HG03521 (cell line): ENCODE data around the gene MYOCOS.
"Not testable (repeated sequence)": the region's sequence is repeated elsewhere in the genome, so short reads cannot be mapped to it uniquely, and the experiment has no call there.

Source experiments
- ATAC-seq: cut with Tn5 transposase; IDR thresholded peaks from one replicate; pipeline ENCODE4 v1.9.1; 2021; ENCODE audit warnings: mild to moderate bottlenecking, moderate library complexity; ENCODE audit not compliant: unreplicated experiment

The MYOCOS gene, protein sequence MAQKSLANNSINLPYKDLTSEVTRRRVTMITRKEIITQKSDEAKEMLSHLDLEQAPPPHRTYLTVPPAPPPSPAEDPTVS

DNA sequence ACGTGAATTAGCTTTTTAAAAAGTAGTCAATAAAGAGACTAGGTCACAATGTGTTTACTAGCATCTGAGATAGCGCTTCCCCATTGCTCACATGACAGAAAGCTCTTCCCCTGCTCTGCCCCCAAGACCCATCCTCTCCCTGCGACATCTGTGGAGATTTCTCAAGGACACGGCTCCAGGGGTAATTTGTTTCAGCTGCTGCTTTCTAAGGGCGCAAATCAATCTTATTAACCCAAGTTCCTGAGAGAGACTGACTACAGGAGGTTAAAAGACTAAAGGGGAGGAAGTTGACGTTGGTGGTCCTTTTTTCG lies at the start of gene MYOCOS:
Gene MYOCOS (plus strand): TSS at position 92 of the 311 bp plus-strand sequence. CDS start 1,641 bp downstream, outside the sequence.
- ATAC-seq: no peak

DNA sequence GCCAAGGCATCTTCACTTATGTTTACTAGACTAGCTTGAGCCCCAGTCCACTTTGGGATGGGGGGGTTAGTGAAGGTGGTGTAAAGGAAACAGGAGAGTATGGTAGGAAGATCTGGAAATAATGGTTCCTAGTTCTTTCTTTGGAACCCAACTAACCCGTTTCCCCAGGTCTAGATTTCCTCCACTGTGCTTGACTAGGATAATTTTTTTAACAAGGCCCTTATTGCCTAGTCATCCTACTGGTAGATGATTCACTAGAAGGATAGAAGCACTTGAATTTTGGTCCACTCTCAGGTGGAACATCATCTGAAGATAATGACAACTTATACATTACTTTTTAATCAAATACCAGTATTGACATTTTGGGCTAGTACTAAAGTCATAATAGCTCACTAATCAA lies 45.9 kb upstream of the MYOCOS start:
- no peak for ATAC-seq

DNA sequence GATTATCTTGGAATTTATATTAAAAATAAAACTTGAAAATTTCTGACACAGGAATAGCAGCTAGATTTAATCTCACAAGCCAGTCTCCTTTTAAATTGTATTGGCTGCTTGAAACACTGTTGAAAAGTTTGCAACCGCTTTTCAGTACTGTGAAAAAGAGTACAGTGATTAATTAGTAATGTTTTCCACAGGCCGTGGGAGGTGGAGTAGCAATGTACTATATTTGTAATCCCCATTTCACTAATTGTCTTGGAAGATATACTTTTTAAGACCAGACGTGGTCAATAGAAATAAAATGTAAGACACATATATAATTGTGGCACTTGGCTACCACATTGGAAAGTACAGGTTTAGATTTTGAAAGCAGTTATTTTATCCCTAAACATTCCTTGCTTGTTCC lies 40.8 kb upstream of the MYOCOS start:
- ATAC-seq: no peak

DNA sequence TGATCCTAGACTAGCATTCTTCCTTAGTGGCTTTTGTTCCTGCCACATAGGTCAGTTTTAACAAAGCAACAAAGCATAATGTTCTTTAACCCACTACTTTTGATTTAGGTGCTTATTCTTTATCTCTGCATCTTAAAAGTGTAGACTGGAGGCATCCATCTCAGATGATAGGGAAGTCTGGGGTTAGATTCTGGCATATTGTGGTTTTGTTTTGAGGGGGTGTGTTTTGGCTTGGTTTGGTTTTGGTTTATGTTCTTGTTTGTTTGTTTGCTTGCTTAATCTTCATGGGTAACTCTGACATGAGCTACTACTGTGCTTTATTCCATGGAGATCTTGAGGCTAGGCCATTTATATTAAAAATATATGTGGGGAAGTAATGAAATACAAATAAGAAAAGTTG lies 40.3 kb upstream of the MYOCOS start:
- no peak for ATAC-seq

DNA sequence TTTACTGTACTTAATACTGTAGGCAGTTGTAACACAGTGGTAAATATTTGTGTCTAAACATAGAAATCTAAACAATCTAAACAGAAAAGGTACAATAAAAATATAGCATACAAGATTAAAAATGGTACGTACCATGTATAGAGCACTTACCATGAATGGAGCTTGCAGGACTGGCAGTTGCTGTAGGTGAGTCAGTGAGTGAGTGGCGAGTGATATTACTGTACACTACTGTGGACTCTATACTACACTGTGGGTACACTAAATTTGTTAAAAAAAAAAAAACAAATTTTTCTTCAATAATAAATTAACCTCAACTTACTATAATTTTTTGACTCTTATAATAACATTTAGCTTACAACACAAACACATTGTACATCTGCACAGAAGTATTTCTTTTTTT lies 39.5 kb upstream of the MYOCOS start:
- no peak for ATAC-seq

DNA sequence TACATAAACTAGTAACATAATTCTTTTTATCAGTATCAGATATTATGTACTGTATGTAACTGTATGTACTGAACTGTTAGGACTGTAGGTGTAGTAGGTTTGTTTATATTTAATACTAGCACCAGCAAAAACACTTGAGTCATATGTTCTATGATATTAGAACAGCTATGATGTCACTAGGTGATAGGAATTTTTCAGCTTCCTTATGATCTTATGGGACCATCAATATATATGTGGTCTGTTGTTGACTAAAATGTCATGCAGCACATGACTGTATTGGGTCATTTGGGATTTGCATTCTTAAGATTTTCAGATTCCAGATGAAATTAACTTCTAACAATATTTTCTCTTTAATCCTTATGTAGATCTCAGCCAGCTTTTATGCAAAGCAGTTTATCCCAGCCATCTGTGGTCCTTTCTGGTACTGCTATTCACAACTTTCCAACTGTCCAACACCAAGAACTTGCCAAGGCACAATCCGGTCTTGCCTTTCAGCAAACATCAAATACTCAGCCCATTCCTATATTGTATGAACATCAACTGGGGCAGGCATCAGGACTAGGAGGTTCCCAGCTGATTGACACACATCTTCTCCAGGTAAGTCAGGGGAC lies 38.3 kb upstream of the MYOCOS start:
- ATAC-seq: no peak

DNA sequence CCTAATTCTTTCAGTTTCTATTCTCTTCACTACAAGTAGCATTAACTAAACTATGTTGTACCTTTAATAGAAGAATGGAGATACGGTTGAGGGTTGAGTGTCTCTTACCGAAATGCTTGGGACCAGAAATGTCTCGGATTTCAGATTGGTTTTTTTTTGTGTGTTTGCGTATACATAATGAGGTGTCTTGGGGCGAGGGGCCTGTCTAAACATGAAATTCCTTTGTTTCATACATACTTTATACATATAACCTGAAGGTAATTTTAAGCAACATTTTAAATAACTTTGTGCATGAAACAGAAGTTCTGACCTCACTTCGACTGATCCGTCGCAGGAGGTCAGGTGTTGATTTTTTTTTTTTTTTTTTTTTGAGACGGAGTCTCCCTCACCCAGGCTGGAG lies 36.3 kb upstream of the MYOCOS start:
- ATAC-seq: no peak

DNA sequence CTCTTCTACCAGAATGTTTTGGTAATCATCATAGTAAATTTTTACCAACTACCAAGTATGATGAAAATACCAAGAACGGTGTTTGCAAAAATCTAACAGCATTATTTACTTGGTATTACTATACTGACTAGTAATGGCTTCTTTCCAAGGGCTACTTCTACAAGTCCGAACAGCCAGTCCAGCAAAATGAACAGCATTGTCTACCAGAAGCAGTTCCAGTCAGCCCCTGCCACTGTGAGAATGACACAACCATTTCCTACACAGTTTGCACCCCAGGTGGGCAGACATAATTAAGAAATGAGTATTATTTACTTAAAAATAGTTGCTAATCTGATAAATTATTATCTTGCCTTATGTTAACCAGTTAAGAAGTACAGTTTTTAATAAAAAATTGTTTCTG lies 33.8 kb upstream of the MYOCOS start:
- no peak for ATAC-seq

DNA sequence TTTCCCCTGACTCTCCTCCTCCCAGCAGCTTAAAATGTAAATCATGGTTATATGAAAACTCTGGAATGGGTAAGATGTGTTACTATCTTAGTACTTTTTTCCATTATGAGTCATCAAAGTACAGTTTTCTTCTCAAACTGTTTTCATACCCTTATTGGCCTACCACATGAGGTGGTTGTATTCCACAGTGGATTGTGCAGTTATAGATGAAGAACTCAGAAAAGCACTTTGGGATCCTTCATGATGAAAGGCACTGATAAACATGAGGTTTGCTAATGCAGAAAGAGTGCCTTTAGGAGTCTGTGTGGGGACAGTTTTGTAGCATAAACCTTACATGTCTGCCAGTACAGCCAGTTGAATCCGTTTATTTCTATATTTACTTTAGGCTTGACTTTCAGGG lies 32.0 kb upstream of the MYOCOS start:
- no peak for ATAC-seq

DNA sequence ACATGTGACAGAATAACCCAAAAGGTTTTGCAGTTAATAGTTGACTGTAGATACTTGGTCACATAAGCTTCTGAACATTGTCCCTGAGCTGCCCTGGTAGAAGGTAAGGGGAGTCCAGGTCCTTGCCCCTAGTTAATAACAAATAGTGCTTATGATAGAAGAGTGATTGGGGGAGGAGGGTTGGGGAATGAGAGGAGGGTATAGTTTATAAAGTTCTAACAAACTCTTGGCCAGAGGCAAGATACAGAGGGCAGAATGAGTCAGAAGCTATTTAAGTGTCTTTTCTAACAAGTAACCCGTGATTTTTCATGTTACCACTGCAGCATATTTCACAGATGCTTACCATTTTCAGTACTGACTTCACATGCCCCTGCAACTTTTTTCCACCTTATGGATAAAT lies 26.7 kb upstream of the MYOCOS start:
- ATAC-seq: no peak

DNA sequence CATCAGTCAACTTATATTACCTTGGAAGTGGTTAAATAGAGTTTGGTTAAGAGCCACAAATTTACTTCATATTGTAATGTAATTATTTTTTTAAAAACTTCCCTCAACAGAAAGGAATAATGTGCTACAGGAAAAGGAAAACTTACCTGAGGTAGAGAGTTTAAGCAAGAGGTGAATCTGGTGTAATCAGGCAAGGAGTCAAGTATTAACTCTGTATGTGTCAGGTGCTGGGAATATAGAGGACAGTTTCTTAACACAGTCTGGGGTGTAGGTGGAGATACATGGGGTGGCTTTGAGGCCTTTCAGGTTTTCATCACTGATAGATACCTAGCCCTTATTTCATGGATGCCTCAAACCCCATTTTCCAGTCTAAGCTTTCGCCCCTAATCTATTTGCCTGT lies 25.9 kb upstream of the MYOCOS start:
- no peak for ATAC-seq

DNA sequence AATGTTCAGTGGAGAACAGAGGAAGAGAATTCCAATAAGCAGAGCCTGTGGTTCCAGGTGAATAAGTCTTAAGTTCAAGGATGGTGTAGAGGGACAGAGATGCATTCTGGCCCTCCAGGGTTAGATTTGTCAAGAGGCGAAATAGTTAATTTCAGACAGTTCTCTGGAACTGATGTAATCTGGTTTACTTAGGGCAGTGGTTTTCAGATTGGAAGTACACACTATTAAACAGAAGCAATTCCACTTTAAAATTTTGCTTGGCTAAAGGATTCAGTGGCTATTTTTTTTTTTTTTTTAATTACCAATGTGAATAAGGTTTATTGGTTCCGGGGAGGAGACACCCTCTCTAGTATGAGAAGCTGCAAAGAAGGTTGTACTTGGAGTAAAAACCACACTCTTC lies 25.3 kb upstream of the MYOCOS start:
- ATAC-seq: no peak

DNA sequence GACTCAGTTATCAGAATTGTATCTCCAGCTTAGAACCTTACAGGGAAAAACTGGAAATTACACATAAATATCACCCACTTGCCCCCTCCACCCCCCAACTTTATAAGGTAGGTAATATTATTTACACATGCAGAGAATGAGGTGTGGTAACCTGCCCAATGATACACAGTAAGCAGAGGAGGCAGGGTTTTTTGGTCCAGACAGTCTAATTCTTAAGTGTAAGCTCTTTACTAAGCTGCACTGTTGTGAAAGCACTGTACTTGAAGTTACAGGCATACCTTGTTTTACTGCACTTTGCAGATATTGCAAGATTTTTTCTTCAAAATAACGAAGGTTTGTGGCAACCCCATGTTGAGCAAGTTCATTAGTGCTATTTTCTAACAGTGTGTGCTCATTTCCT lies 24.8 kb upstream of the MYOCOS start:
- no peak for ATAC-seq

DNA sequence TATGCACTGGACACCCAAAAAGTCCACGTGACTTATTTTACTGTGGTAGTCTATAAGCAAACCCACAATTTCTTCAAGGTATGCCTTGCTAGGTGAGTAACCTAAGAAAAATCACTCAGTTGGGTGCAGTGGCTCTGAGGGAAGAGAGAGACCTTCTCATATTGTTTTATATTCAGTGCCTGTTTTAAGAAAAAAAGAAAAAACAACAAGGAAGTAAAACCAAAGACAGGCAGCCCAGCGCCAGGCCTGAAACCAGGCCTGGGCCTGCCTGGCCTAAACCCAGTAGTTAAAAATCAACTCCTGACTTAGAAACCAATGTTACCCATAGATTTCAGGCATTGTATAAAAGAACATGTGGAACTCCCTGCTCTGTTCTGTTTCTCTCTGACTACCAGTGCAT lies 21.7 kb upstream of the MYOCOS start:
- not testable (repeated sequence) for ATAC-seq

DNA sequence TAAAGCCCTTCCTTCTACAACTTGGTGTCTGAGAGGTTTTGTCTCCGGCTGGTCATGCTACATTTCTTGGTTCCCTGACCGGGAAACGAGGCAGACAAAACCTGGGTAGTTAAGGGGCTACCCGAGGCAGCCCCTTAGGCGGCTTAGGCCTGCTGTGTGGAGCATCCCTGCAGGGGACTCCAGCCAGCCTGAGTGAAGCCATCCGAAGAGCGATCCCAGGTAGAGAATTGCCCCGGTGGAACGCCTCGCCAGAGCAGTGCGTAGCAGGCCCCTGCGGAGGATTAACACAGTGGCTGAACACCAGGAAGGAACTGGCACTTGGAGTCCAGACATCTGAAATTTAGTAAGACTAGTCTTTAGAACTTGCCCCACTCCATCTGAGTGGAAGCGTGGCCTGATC lies 21.2 kb upstream of the MYOCOS start:
- ATAC-seq: no peak

DNA sequence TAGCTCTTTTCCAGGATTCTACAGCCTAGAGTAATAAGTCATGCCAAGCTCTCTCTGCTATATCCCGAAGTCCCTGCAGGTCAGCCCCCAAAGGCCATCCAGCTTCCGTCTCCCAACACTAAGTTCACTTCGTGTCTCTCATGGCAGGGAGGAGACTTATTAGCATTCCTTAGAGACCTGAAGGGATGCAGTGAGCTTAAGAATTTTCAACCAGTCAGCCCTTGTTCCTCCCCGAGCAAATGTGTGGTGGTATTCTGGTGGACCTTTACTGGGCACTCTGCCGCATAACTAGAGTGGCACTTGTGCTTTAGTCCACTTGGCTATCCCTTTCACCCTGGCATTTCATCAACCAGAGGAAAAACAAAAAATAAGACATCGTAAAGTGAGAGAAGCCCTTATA lies 19.0 kb upstream of the MYOCOS start:
- not testable (repeated sequence) for ATAC-seq

DNA sequence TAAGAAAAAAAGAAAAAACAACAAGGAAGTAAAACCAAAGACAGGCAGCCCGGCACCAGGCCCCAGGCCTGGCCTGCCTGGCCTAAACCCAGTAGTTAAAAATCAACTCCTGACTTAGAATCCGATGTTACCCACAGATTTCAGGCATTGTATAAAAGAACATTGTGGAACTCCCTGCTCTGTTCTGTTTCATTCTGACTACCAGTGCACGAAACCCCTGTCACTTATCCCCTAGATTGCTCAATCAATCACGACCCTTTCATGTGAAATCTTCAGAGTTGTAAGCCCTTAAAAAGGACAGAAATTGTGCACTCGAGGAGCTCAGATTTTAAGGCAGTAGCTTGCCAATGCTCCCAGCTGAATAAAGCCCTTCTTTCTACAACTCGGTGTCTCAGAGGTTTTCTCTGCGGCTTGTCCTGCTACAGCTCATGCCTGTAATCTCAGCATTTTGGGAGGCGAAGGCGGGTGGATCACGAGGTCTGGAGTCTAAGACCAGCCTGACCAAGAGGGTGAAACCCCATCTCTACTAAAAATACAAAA lies 15.6 kb upstream of the MYOCOS start:
- ATAC-seq: peak; percentile 34

DNA sequence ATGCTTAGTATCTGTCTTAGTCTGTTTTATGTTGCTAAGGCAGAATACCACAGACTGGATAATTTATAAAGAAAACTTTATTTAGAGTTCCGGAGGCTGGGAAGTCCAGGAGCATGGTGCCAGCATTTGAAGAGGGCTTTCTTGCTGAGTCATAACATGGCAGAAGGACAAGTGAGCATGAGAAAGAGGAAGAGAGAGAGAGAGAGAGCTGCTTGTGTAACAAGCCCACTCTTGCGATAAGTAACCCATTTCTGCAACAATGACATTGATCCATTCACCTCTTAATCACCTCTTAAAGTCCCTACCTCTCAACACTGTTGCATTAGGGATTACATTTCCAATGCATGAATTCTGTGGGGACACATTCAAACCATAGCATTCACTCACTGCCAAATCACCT lies 11.7 kb upstream of the MYOCOS start:
- ATAC-seq: no peak

DNA sequence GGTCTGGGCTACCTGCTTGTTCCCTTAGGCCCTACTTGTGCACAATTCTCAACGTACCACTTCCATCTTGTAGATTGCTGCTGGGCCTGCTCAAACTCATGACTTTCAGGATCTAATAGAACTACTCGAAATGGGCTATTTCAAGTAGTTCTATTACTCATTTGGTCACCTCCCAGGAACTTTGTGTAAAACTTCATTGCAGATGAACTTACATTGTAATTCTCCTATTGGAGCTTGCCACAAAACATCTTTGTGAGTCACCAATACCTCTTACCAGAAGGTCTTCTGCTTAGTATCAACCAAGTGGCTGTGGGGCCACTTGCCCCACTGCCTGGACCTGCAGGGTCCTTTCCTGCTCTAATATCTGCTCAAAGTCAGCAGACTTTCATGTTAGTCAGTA lies 10.7 kb upstream of the MYOCOS start:
- no peak for ATAC-seq

DNA sequence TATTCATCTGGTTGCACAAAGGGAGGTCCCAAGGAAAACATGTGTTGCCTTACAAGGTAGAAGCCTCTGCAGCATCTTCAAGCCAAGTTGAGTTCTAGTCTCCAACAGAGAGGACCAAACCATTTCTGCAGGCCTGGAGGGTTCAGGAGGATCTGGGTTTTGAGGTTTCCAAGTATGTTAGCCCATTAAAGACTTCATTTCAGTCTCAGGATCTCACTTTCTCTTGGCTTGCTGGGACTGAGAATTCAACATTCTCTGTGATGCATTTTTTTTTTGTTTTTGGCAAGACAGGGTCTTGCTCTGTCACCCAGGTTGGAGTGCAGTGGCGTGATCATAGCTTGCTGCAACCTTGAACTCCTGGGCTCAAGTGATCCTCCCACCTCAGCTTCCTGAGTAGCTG lies 8.8 kb upstream of the MYOCOS start:
- ATAC-seq: no peak

DNA sequence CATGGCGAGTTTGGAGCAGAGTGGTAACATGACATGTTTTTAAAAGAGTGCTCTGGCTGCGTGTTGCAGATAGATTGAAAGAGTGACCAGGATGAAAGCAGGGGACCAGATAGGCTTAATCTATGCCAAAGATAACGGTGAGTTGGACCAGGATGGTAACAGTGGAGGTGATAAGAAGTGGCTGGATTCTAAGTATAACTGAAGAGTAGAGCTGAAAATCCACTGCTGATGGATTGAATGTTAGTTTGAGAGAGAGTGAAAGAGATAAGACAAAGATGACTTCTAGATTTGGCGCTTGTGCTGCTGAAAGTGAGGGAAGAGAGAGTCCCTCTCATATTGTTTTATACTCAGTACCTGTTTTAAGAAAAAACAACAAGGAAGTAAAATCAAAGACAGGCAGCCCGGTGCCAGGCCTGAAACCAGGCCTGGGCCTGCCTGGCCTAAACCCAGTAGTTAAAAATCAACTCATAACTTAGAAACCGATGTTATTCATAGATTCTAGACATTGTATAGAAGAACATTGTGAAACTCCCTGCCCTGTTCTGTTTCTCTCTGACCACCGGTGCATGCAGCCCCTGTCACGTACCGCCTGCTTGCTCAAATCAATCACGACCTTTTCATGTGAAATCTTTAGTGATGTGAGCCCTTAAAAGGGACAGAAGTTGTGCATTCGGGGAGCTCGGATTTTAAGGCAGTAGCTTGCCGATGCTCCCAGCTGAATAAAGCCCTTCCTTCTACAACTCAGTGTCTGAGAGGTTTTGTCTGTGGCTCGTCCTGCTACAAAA lies 6.7 kb upstream of the MYOCOS start:
- ATAC-seq: not testable (repeated sequence)

DNA sequence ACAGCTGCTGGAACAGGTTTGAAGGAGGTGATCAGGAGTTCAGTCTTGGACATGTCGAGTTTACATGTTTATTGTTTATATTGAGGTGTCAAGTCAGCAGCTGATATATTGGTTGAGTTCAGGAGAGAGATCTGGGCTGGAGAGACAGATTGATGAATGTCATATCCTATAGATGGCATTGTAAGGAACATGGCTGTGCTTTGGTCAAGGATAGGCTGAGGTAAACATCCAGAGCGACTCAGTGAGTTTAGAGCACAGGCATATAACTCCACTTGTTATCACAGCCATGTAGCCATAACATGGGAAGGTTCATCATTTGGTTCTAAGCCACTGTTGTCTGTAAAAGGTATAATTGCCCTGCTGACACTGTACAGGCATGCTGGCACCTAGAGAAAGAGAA lies 5.5 kb upstream of the MYOCOS start:
- no peak for ATAC-seq
